ENCODE data around the gene PTPRF.

The PTPRF gene

GRCh38 chr1:43664369-43664768, 133.7 kb downstream of the PTPRF start:
- DNase-seq (ENCODE audit: low read depth), result no peak
- no peak for TF ChIP-seq CTCF (IDR thresholded peaks at IDR 0.05; ENCODE audit: low read depth, low read length, missing control alignments)
- H3K4me3 ChIP-seq (ENCODE audit: low read depth, low read length), result no peak overlapping the region

GRCh38 chr1:43666608-43667007, 135.9 kb downstream of the PTPRF start:
- TF ChIP-seq CTCF (IDR thresholded peaks at IDR 0.05; ENCODE audit: low read depth, low read length, missing control alignments), result no peak
- no peak for DNase-seq (ENCODE audit: low read depth)
- no peak overlapping the region for H3K4me3 ChIP-seq (ENCODE audit: low read depth, low read length)

- DNase-seq (ENCODE audit: low read depth), result no peak
- no peak for TF ChIP-seq CTCF (IDR thresholded peaks at IDR 0.05; ENCODE audit: low read depth, low read length, missing control alignments)
- no peak overlapping the region for H3K4me3 ChIP-seq (ENCODE audit: low read depth, low read length)
Measured at GRCh38 chr1:43668956-43669355, 138.3 kb downstream of the PTPRF start.

GRCh38 chr1:43669878-43670277, 139.2 kb downstream of the PTPRF start:
- no peak overlapping the region for H3K4me3 ChIP-seq (ENCODE audit: low read depth, low read length)
- DNase-seq (ENCODE audit: low read depth), result no peak
- no peak for TF ChIP-seq CTCF (IDR thresholded peaks at IDR 0.05; ENCODE audit: low read depth, low read length, missing control alignments)

- no peak for DNase-seq (ENCODE audit: low read depth)
- no peak for TF ChIP-seq CTCF (IDR thresholded peaks at IDR 0.05; ENCODE audit: low read depth, low read length, missing control alignments)
- H3K4me3 ChIP-seq (ENCODE audit: low read depth, low read length), result no peak overlapping the region
Measured at GRCh38 chr1:43671193-43671592, 140.5 kb downstream of the PTPRF start.

GRCh38 chr1:43671626-43672330, 141.1 kb downstream of the PTPRF start:
- no peak for TF ChIP-seq CTCF (IDR thresholded peaks at IDR 0.05; ENCODE audit: low read depth, low read length, missing control alignments)
- DNase-seq (ENCODE audit: low read depth), result no peak
- H3K4me3 ChIP-seq (ENCODE audit: low read depth, low read length), result no peak overlapping the region

GRCh38 chr1:43673261-43673660, 142.6 kb downstream of the PTPRF start:
- DNase-seq (ENCODE audit: low read depth), result no peak
- TF ChIP-seq CTCF (IDR thresholded peaks at IDR 0.05; ENCODE audit: low read depth, low read length, missing control alignments), result no peak

More at GRCh38 chr1:43673261-43673660, 142.6 kb downstream of the PTPRF start:
- no peak overlapping the region for H3K4me3 ChIP-seq (ENCODE audit: low read depth, low read length)
